HepG2 (cell line): ENCODE data around the gene SUPT20HL1. TPM values are rescaled to one million over a fixed set of nuclear protein-coding genes. Genes with fewer than 3 reads are reported as not detected.
A peak's percentile ranks its signal among the peaks of the same experiment; 100 is the strongest.

Experiments
- ATAC-seq: fragments of 200-7000 bp; cut with Tn5 transposase; 3 replicates; pipeline ENCODE4 v1.9.1; 2020; ENCODE audit warnings: mild to moderate bottlenecking, moderate library complexity
- BruUV-seq: library from RNA; stranded (reverse); fragments of 400-500 nt; replicated peaks from 2 replicates; lab custom pipeline; 2021; lab: Mats Ljungman, UMichigan
- CTCF ChIA-PET: fragments of 300-600 bp; formaldehyde crosslinking; extraction: SDS; loops from one replicate; lab custom pipeline; 2021; ENCODE audit warnings: low total read pairs, inconsistent platforms, low intra/inter-chr PET ratio; lab: Yijun Ruan, JAX
- POLR2A ChIA-PET: fragments of 350-600 bp; sonication (Branson Sonifier 250); formaldehyde crosslinking; loops from one replicate; lab custom pipeline; 2020; ENCODE audit warnings: antibody characterized with exemption, inconsistent platforms; lab: Yijun Ruan, JAX
- DNase-seq: peaks from one replicate; pipeline ENCODE4 v3.0.0-alpha.2; 2015; ENCODE audit warnings: low spot score
- FAIRE-seq: peaks from 3 replicates; lab custom pipeline; 2011; peaks lifted over from hg19 to GRCh38; lab: Jason Lieb, UNC
- H2AFZ ChIP-seq: one replicate; pipeline ENCODE4 v1.6.1; 2011; ENCODE audit warnings: low read length, inconsistent platforms
- H3K27ac ChIP-seq: fragments of 300-600 bp; 3 replicates; pipeline ENCODE4 v1.8.0; 2011; ENCODE audit warnings: mixed run types, mild to moderate bottlenecking, mixed read lengths, low read length, inconsistent platforms; ENCODE audit not compliant: insufficient read depth; ENCODE audit errors: extremely low read length
- H3K27me3 ChIP-seq, 2 experiments: fragments of 200-600 bp in 1 of 2; 2 replicates in 1 of 2; 3 replicates in 1 of 2; pipeline versions ENCODE4 v1.6.0 to v1.8.0; 2011; ENCODE audit warnings: low read length in 2 of 2, mild to moderate bottlenecking in 2 of 2, moderate library complexity in 2 of 2, inconsistent platforms in 1 of 2; ENCODE audit not compliant: insufficient read depth in 2 of 2, control insufficient read depth in 1 of 2
- H3K36me3 ChIP-seq, 2 experiments: fragments of 200-600 bp in 1 of 2; replicated peaks in 1 of 2; 2 replicates in 1 of 2; 3 replicates in 1 of 2; pipeline versions ENCODE4 v1.5.1 to v1.8.0; 2011; ENCODE audit warnings: low read length in 2 of 2, inconsistent platforms in 1 of 2; ENCODE audit not compliant: insufficient read depth in 2 of 2, control insufficient read depth in 1 of 2
- H3K4me1 ChIP-seq: 2 replicates; pipeline ENCODE4 v1.5.1; 2012; ENCODE audit warnings: low read length, inconsistent platforms; ENCODE audit not compliant: insufficient read depth
- H3K4me2 ChIP-seq: 2 replicates; pipeline ENCODE4 v1.6.0; 2011; ENCODE audit warnings: low read depth, low read length, inconsistent platforms
- H3K4me3 ChIP-seq, 3 experiments: fragments of 200-600 bp in 1 of 3; sonication (generic), shearing (Covaris generic) in 1 of 3; replicated peaks in 1 of 3; 2 replicates each; pipeline ENCODE4 v1.5.1; 2011 to 2016; ENCODE audit warnings: low read length in 3 of 3, inconsistent platforms in 2 of 3, low read depth in 2 of 3, mild to moderate bottlenecking in 2 of 3, control low read depth in 1 of 3, mixed read lengths in 1 of 3; ENCODE audit not compliant: insufficient read depth in 1 of 3
- H3K79me2 ChIP-seq: one replicate; pipeline ENCODE4 v1.6.1; 2011; ENCODE audit warnings: low read length, inconsistent platforms; ENCODE audit not compliant: insufficient read depth
- H3K9ac ChIP-seq: 2 replicates; pipeline ENCODE4 v1.6.0; 2011; ENCODE audit warnings: mild to moderate bottlenecking, low read depth, low read length, inconsistent platforms; ENCODE audit not compliant: insufficient read depth
- H3K9me3 ChIP-seq: 2 replicates; pipeline ENCODE4 v1.5.1; 2012; ENCODE audit warnings: mild to moderate bottlenecking, low read length
- H4K20me1 ChIP-seq: 2 replicates; pipeline ENCODE4 v1.6.0; 2011; ENCODE audit warnings: inconsistent platforms, mild to moderate bottlenecking, low read length, moderate library complexity; ENCODE audit not compliant: insufficient read depth
- ARHGAP35 ChIP-seq: sonication (generic); formaldehyde crosslinking; IDR thresholded peaks from 2 replicates; pipeline ENCODE4 v1.9.0; 2022; ENCODE audit warnings: mild to moderate bottlenecking, inconsistent platforms, moderate library complexity, missing genetic modification reagents, borderline replicate concordance
- ATF4 ChIP-seq, 2 experiments: fragments of 450-650 bp in 1 of 2; sonication (generic) in 1 of 2; formaldehyde crosslinking; IDR thresholded peaks; 2 replicates each; pipeline versions ENCODE4 v1.5.0 to v1.8.0; 2020 to 2022; ENCODE audit warnings: mild to moderate bottlenecking in 1 of 2, missing genetic modification reagents in 1 of 2
- BRCA1 ChIP-seq: sonication (generic); formaldehyde crosslinking; IDR thresholded peaks from 2 replicates; pipeline ENCODE4 v1.4.0; 2020; ENCODE audit warnings: missing genetic modification reagents
- CTCF ChIP-seq: sonication (generic); formaldehyde crosslinking; IDR thresholded peaks from 2 replicates; pipeline ENCODE4 v1.5.0; 2020; ENCODE audit warnings: mild to moderate bottlenecking, missing genetic modification reagents, moderate library complexity
- DMTF1 ChIP-seq: sonication (generic); formaldehyde crosslinking; IDR thresholded peaks from 2 replicates; pipeline ENCODE4 v1.4.0; 2020; ENCODE audit warnings: mild to moderate bottlenecking, missing genetic modification reagents
- EED ChIP-seq: sonication (generic); formaldehyde crosslinking; IDR thresholded peaks from 2 replicates; pipeline ENCODE4 v1.5.0; 2020; ENCODE audit warnings: mild to moderate bottlenecking, missing genetic modification reagents
- SMC3 ChIP-seq: IDR thresholded peaks from 2 replicates; pipeline ENCODE4 v1.6.1; 2011; ENCODE audit warnings: low read length, improper control_type of control experiment
- STAG1 ChIP-seq: sonication (generic); formaldehyde crosslinking; IDR thresholded peaks from 2 replicates; pipeline ENCODE4 v1.4.0; 2020; ENCODE audit warnings: missing genetic modification reagents
- YY1 ChIP-seq: IDR thresholded peaks from 2 replicates; pipeline ENCODE4 v1.6.1; 2011; ENCODE audit warnings: low read length, low read depth, moderate library complexity, mild to moderate bottlenecking; ENCODE audit not compliant: insufficient read depth, insufficient replicate concordance
- ZBTB4 ChIP-seq: sonication (generic); formaldehyde crosslinking; IDR thresholded peaks from 2 replicates; pipeline ENCODE4 v1.4.0; 2020; ENCODE audit warnings: missing genetic modification reagents, mild to moderate bottlenecking, borderline replicate concordance
- ZNF790 ChIP-seq: sonication (generic); formaldehyde crosslinking; IDR thresholded peaks from 2 replicates; pipeline ENCODE4 v1.8.0; 2022; ENCODE audit warnings: missing genetic modification reagents, mild to moderate bottlenecking, borderline replicate concordance
- WGBS: methylation state at CpG from one replicate; pipeline ENCODE4 v1.1.6; 2017; ENCODE audit warnings: low lambda C conversion rate; 5-methylcytosine and 5-hydroxymethylcytosine counted together
- in situ Hi-C: cut with HindIII; loops from 2 replicates; pipeline ENCODE4 v1.10.0; 2017; ENCODE audit warnings: low pct_unique_long_range_greater_than_20kb; ENCODE audit not compliant: extremely low pct_ligation_motif_present
- intact Hi-C: fragments of 100-400 bp; cut with micrococcal nuclease; formaldehyde crosslinking; loops from one replicate; pipeline ENCODE4 v1.10.0; 2022; ENCODE audit not compliant: unreplicated experiment
- polyA plus RNA-seq, 8 experiments: library from polyadenylated mRNA; depleted of rRNA in 3 of 8; stranded (reverse) in 7 of 8; unstranded in 1 of 8; fragments of >200 nt; fragmentation: Illumina TruSeq in 4 of 8; extraction: Trizol in 4 of 8; gene quantifications; 2 replicates each; pipeline versions ENCODE4 v1.2.1 to v1.2.3, GENCODE V29; 2011 to 2016; ENCODE audit warnings: low read depth in 4 of 8, missing spikeins in 1 of 8, mixed read lengths in 1 of 8; ENCODE audit not compliant: insufficient read depth in 1 of 8
- total RNA-seq, 5 experiments: library from RNA; depleted of rRNA; stranded (reverse); fragments of >200 nt; fragmentation: Illumina TruSeq; extraction: Trizol; gene quantifications; 2 replicates each; pipeline ENCODE4 v1.2.3, GENCODE V29; 2016; ENCODE audit warnings: low read depth in 1 of 5

The SUPT20HL1 gene
- total and polyA plus RNA-seq, 2 of the 13 experiments (the other 11 are each of a cell fraction or from before 2014, with no cell fraction given), result not detected

GRCh38 chrX:24371391-24371972 lies 11.0 kb downstream of the SUPT20HL1 start:
- ChIA-PET POLR2A (no interaction called here), CTCF (interaction anchor here (1.4 kb wide), 1 partner anchor 128 kb away, joined by 5 read pairs; no protein-coding TSS in a partner anchor)
- no peak for TF ChIP-seq BRCA1 (CRISPR knock-in tag)
- no peak for TF ChIP-seq ZNF790 (CRISPR knock-in tag)
- no peak for TF ChIP-seq YY1
- no peak for TF ChIP-seq EED (CRISPR knock-in tag)
- TF ChIP-seq SMC3, result peak; percentile 44
- TF ChIP-seq CTCF (CRISPR knock-in tag), result peak; percentile 78
- TF ChIP-seq ARHGAP35, result no peak
- no peak for TF ChIP-seq ATF4 (CRISPR knock-in tag; IDR thresholded peaks at IDR 0.05)
- no peak for TF ChIP-seq ZBTB4 (CRISPR knock-in tag)
- no peak for TF ChIP-seq DMTF1 (CRISPR knock-in tag)
- TF ChIP-seq STAG1 (CRISPR knock-in tag), result peak; percentile 75
- intact Hi-C loops (no loop called here), in situ Hi-C loops (no loop called here)
- Histone ChIP-seq H3K4me2 (no peak overlapping the region), H3K36me3 (no peaks in the 10 kb centered on the region), H3K79me2 (no peaks in the 10 kb centered on the region), H3K9ac (no peak overlapping the region), H3K4me3 (no peak overlapping the region), H3K9me3 (no peaks in the 10 kb centered on the region), H3K27ac (no peak overlapping the region), H3K4me1 (no peaks in the 10 kb centered on the region), H2AFZ (no peak overlapping the region), H4K20me1 (no peaks in the 10 kb centered on the region), H3K27me3 (0 out of 5 replicates have a peak, but pooled peaks cover 0 to 1% of the 10 kb centered on the region in 2 experiments)
- no TSS peak for BruUV-seq
- peak; percentile 35 for DNase-seq
- WGBS, result 0% methylated on average over 1 of the region's 14 CpGs
- peak; percentile 87 for ATAC-seq
- FAIRE-seq, result no peak
